Diencephalon (tissue), 1 donor: ENCODE results near the gene CDH15. TPM values are rescaled to one million over a fixed set of nuclear protein-coding genes. Genes with fewer than 3 reads are reported as not detected.

Experiments used
- total RNA-seq: library from RNA; depleted of rRNA; stranded (reverse); fragments of >200 nt; gene quantifications from one replicate; pipeline ENCODE4 v1.2.3, GENCODE V29; 2014

Gene CDH15
- 0.23 TPM for total RNA-seq

DNA sequence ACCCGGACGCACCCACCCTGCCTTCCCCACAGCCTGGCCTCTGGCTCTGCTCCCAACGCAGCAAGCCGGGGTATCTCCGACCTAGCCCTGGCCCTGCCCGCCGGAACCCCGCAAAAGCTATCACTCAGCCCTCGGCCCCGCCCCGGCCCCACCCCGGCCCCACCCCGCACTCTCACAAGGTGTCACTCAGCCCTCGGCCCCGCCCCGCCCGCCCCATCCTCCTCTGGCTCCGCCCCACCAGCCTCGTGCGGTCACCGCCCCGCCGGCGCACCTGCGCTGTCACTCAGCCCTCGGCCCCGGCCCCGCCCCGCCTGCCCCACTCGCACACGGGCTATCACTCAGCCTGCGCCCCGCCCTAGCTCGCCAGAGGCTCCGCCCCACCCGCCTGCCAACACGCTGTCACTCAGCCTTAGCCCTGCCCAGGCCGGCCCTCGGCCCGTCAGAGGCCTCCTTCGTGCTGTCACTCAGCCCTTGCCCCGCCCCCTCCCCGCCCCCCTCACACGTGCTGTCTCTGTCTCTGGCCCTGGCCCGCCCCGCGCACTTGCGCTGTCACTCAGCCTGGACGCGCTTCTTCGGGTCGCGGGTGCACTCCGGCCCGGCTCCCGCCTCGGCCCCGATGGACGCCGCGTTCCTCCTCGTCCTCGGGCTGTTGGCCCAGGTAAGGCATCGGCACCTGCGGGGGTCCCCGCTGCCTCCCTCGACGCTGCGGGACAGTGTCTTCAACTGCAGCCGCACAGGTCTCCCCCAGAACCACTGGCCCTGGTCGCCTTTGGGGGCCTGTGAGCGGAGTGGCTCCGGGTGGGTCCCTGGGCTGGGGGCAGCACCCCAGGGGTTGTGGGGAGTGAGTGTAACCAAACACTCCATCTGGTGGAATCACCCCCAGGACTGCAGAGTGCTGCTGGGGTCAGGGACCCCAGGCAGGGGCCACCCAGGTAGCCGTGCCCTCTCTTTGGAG lies at the start of gene CDH15:
Gene CDH15, plus strand, starts transcription at position 533 of the 955 bp plus-strand sequence. Its CDS starts 84 bp downstream, at position 617.

DNA sequence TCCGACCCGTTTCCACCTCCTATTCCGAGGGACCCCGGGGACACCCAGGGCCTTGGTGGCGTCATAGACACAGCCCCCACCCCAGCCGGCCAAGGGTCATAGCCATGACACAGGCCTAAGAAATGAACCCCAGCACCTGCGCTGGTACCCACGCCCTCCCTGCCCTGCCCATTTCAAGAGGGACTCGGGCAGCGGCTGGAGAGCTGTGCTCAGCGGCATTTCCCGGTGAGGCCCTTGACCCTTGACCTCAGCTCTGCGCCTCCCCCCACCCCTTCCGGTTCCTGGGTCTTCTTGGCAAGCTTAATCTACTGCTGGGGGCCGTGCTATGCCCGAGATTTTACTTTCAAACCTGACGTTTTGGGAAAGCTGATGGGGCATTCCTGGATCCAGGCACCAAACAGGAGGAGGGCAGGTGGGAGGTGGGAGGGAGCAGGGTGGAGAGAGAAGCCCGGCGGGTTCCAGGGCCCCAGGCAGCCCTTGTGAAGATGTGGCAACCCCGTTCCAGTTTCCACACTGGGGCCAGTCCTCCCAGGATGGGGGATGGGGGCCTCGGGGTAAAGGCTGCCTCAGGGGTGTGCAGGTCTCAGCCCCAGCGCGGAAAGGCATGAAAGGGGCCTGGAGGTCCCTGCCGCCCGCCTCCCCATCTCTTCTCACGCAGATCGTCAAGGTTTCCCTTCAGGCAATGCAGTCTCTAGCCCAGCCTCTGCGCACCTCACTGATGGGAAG lies 28.7 kb downstream of the CDH15 start, which contains the start of gene SLC22A31:
Gene SLC22A31, minus strand, starts transcription at position 414 of the 726 bp plus-strand sequence. Its CDS starts 36 bp downstream, at position 378.

GRCh38 chr16:89217388-89218191 lies 46.0 kb downstream of the CDH15 start, which contains the start of gene ZNF778:
ZNF778 (plus strand) TSS chr16:89217703; CDS start chr16:89221128, 3,425 bp downstream.

Other genes with a start within 250 kb of the CDH15 start
- gene CBFA2T3, start 194.5 kb upstream of the CDH15 start, total RNA-seq = 2.3 TPM
- gene ACSF3, start 77.9 kb upstream of the CDH15 start, total RNA-seq = 12.2 TPM
- not detected for gene SLC22A31, start 28.8 kb downstream of the CDH15 start, total RNA-seq
- gene ZNF778, start 46.0 kb downstream of the CDH15 start, total RNA-seq = 21.2 TPM